Endothelial cell of umbilical vein (primary cell): ENCODE data around the gene TAF3. TPM values are rescaled to one million over a fixed set of nuclear protein-coding genes. Genes with fewer than 3 reads are reported as not detected.

Experiments
- BruUV-seq: library from RNA; stranded (reverse); fragments of 400-500 nt; replicated peaks from 2 replicates; lab custom pipeline; 2021; lab: Mats Ljungman, UMichigan
- CTCF ChIA-PET: fragments of 300-600, 350-600 bp; sonication (Branson Sonifier 250); formaldehyde crosslinking; loops from one replicate; lab custom pipeline; 2021; ENCODE audit warnings: antibody characterized with exemption, inconsistent platforms; lab: Charles Lee
- POLR2A ChIA-PET: fragments of 300-600, 350-600 bp; sonication (Branson Sonifier 250); formaldehyde crosslinking; loops from one replicate; lab custom pipeline; 2021; ENCODE audit warnings: antibody characterized with exemption, inconsistent platforms; lab: Charles Lee
- DNase-seq: peaks from one replicate; pipeline ENCODE4 v3.0.0-alpha.2; 2011; ENCODE audit warnings: low read depth, low spot score
- FAIRE-seq: peaks from 2 replicates; lab custom pipeline; 2011; peaks lifted over from hg19 to GRCh38; lab: Jason Lieb, UNC
- H2AFZ ChIP-seq: 2 replicates; pipeline ENCODE4 v1.6.0; 2012; ENCODE audit warnings: low read depth, low read length, control low read depth, inconsistent platforms
- H3K27ac ChIP-seq: 2 replicates; pipeline ENCODE4 v1.5.1; 2011; ENCODE audit warnings: low read depth, mild to moderate bottlenecking, control low read depth, low read length, moderate library complexity; ENCODE audit not compliant: insufficient read depth
- H3K27me3 ChIP-seq, 2 experiments: 2 replicates each; pipeline versions ENCODE4 v1.6.0 to v1.6.1; 2011; ENCODE audit warnings: low read length in 2 of 2, mixed read lengths in 1 of 2; ENCODE audit not compliant: control insufficient read depth in 2 of 2, insufficient read depth in 2 of 2
- H3K36me3 ChIP-seq, 2 experiments: 2 replicates in 1 of 2; 3 replicates in 1 of 2; pipeline ENCODE4 v1.5.1; 2011; ENCODE audit warnings: low read length in 2 of 2, mild to moderate bottlenecking in 1 of 2, moderate library complexity in 1 of 2; ENCODE audit not compliant: control insufficient read depth in 2 of 2, insufficient read depth in 2 of 2; ENCODE audit errors: extremely low read depth in 1 of 2
- H3K4me1 ChIP-seq: 3 replicates; pipeline ENCODE4 v1.5.1; 2011; ENCODE audit warnings: mild to moderate bottlenecking, low read length; ENCODE audit not compliant: control insufficient read depth, insufficient read depth; ENCODE audit errors: extremely low read depth
- H3K4me2 ChIP-seq: 2 replicates; pipeline ENCODE4 v1.6.1; 2011; ENCODE audit warnings: low read length, control low read depth, mixed read lengths; ENCODE audit not compliant: insufficient read depth
- H3K4me3 ChIP-seq, 3 experiments: fragments of 200-600 bp in 1 of 3; sonication (generic), shearing (Covaris generic) in 1 of 3; replicated peaks in 1 of 3; 2 replicates each; pipeline ENCODE4 v1.5.1; 2011 to 2016; ENCODE audit warnings: control low read depth in 3 of 3, low read length in 3 of 3, mild to moderate bottlenecking in 2 of 3, inconsistent platforms in 1 of 3, low read depth in 1 of 3, moderate library complexity in 1 of 3; ENCODE audit not compliant: insufficient read depth in 1 of 3
- H3K79me2 ChIP-seq: 2 replicates; pipeline ENCODE4 v1.6.0; 2012; ENCODE audit warnings: low read length, inconsistent platforms; ENCODE audit not compliant: control insufficient read depth, insufficient read depth
- H3K9ac ChIP-seq: replicated peaks from 2 replicates; pipeline ENCODE3; 2011; ENCODE audit warnings: low read length, control low read depth; ENCODE audit not compliant: insufficient read depth; ENCODE audit errors: extremely low read depth
- H3K9me1 ChIP-seq: replicated peaks from 3 replicates; pipeline ENCODE4 v1.6.0; 2011; ENCODE audit warnings: mild to moderate bottlenecking, low read length; ENCODE audit not compliant: control insufficient read depth, insufficient read depth; ENCODE audit errors: extremely low read depth
- H3K9me3 ChIP-seq: replicated peaks from 2 replicates; pipeline ENCODE4 v1.5.1; 2012; ENCODE audit warnings: low read length, inconsistent platforms; ENCODE audit not compliant: control insufficient read depth, insufficient read depth
- H4K20me1 ChIP-seq: replicated peaks from 2 replicates; pipeline ENCODE3; 2011; ENCODE audit warnings: mild to moderate bottlenecking, low read length; ENCODE audit not compliant: control insufficient read depth, insufficient read depth; ENCODE audit errors: extremely low read depth
- CTCF ChIP-seq, 2 donors: IDR thresholded peaks; 1 replicate in 1 of 2; 2 replicates in 1 of 2; pipeline ENCODE4 v1.5.1; 2011; ENCODE audit warnings: low read length in 2 of 2, mild to moderate bottlenecking in 2 of 2, moderate library complexity in 2 of 2, control low read depth in 1 of 2, inconsistent platforms in 1 of 2, low read depth in 1 of 2; ENCODE audit not compliant: insufficient read depth in 1 of 2; ENCODE audit errors: extremely low read depth in 1 of 2
- EZH2 ChIP-seq: IDR thresholded peaks from 2 replicates; pipeline ENCODE4 v1.6.1; 2012; ENCODE audit warnings: borderline replicate concordance, low read depth, mild to moderate bottlenecking, moderate library complexity, low read length, inconsistent platforms; ENCODE audit not compliant: severe bottlenecking
- FOS ChIP-seq: IDR thresholded peaks from 2 replicates; pipeline ENCODE4 v1.6.1; 2011; ENCODE audit warnings: mild to moderate bottlenecking, low read length, moderate library complexity, borderline replicate concordance; ENCODE audit not compliant: insufficient read depth
- GATA2 ChIP-seq: IDR thresholded peaks from 2 replicates; pipeline ENCODE4 v1.7.0; 2011; ENCODE audit warnings: low read depth, mild to moderate bottlenecking, moderate library complexity, mixed read lengths, low read length; ENCODE audit not compliant: insufficient read length, insufficient read depth
- JUN ChIP-seq: IDR thresholded peaks from 2 replicates; pipeline ENCODE4 v1.6.1; 2011; ENCODE audit warnings: borderline replicate concordance, low read depth; ENCODE audit not compliant: insufficient read length, insufficient read depth
- dilution Hi-C: fragments of 300-500 bp; cut with MboI; formaldehyde crosslinking; loops from one replicate; pipeline ENCODE4 v1.15.0; 2019; ENCODE audit warnings: low sequenced_read_pairs; ENCODE audit not compliant: extremely low pct_ligation_motif_present
- intact Hi-C: fragments of 100-400 bp; cut with micrococcal nuclease; formaldehyde crosslinking; loops from one replicate; pipeline ENCODE4 v1.10.0; 2022
- polyA plus RNA-seq, 4 experiments: library from polyadenylated mRNA; depleted of rRNA in 3 of 4; stranded (reverse) in 3 of 4; unstranded in 1 of 4; fragments of >200 nt; gene quantifications; 2 replicates each; pipeline versions ENCODE4 v1.2.1 to v1.2.3, GENCODE V29; 2011 to 2012; ENCODE audit warnings: missing spikeins in 1 of 4
- total RNA-seq: library from RNA; stranded (reverse); gene quantifications from 2 replicates; pipeline ENCODE4 v1.2.3, GENCODE V29; 2021

Gene TAF3
- total and polyA plus RNA-seq, 2 donors (not counting 3 experiments of a cell fraction or from before 2014, with no cell fraction given) = 2.4 to 10.5 TPM

- H3K9ac ChIP-seq = no peak overlapping the region
- no peaks in the 10 kb centered on the region for H3K79me2 ChIP-seq
- no peaks in the 10 kb centered on the region for H3K9me1 ChIP-seq
- intact Hi-C loops = no loop called here
- DNase-seq (peak; percentile 30), FAIRE-seq (peak; percentile 62)
- H3K4me1 ChIP-seq = peaks cover 6% of the 10 kb centered on the region
- no TSS peak for BruUV-seq
- ChIA-PET POLR2A (no interaction called here), CTCF (interaction anchor here (1.3 kb wide), 1 partner anchor 23 kb away, joined by 3 read pairs; no protein-coding TSS in a partner anchor)
- H3K9me3 ChIP-seq = no peaks in the 10 kb centered on the region
- no peaks in the 10 kb centered on the region for H4K20me1 ChIP-seq
- H2AFZ ChIP-seq = no peak overlapping the region
- no peaks in the 10 kb centered on the region for H3K36me3 ChIP-seq
- dilution Hi-C loops = no loop called here
- no peak overlapping the region for H3K4me3 ChIP-seq
- no peak overlapping the region for H3K4me2 ChIP-seq
- no peaks in the 10 kb centered on the region for H3K27me3 ChIP-seq
- H3K27ac ChIP-seq = no peak overlapping the region
- TF ChIP-seq EZH2 (no peak), GATA2 (no peak), FOS (peak; percentile 32), CTCF (IDR thresholded peaks at IDR 0.05; ENCODE audit: extremely low read depth in 1 of 2, insufficient read depth in 1 of 2, low read depth in 1 of 2, low read length in 2 of 2) (no peak), JUN (no peak)
These were observed 180.5 kb downstream of the TAF3 start for GRCh38 chr10:7998831-7999230.
